Gastroesophageal sphincter (tissue), 2 donors: ENCODE data around the gene COL15A1.

Source experiments
- POLR2A ChIP-seq, 2 donors: fragments of 450-650 bp; IDR thresholded peaks; one replicate each; pipeline ENCODE4 v1.6.1; 2017; ENCODE audit warnings: antibody characterized with exemption in 2 of 2, mild to moderate bottlenecking in 2 of 2, moderate library complexity in 1 of 2
- POLR2AphosphoS5 ChIP-seq: sonication (generic); formaldehyde crosslinking; IDR thresholded peaks from one replicate; pipeline ENCODE4 v1.6.1; 2017; ENCODE audit warnings: antibody characterized with exemption

- TF ChIP-seq POLR2A (IDR thresholded peaks at IDR 0.05) (no peak), POLR2AphosphoS5 (no peak)
Measured at GRCh38 chr9:98902516-98902915, 41.2 kb upstream of the COL15A1 start.
